ENCODE data around the gene CD3D. TPM values are rescaled to one million over a fixed set of nuclear protein-coding genes. Genes with fewer than 3 reads are reported as not detected.
"Not testable (repeated sequence)": the region's sequence is repeated elsewhere in the genome, so short reads cannot be mapped to it uniquely, and the experiment has no call there.

CD3D gene
- total RNA-seq, 1 donor from 2014 or later, result 3.8 TPM

- ATAC-seq (no peak), DNase-seq (ENCODE audit: low spot score) (no peak)
- intact Hi-C loops (cut with DNase I), result loop anchor here (5.0 kb wide), 1 partner anchor 41 kb away; no protein-coding TSS in a partner anchor
Measured at GRCh38 chr11:118310781-118311485, 31.6 kb downstream of the CD3D start.

- no peak for ATAC-seq
- no peak for DNase-seq (ENCODE audit: low spot score)
- intact Hi-C loops (cut with DNase I), result loop anchor here (5.0 kb wide), 1 partner anchor 42 kb away; no protein-coding TSS in a partner anchor
Measured at GRCh38 chr11:118310271-118310670, 32.2 kb downstream of the CD3D start.

- ATAC-seq; intact Hi-C loops (cut with DNase I); DNase-seq (ENCODE audit: low spot score): not testable (repeated sequence)
Measured at GRCh38 chr11:118308995-118309528, 33.4 kb downstream of the CD3D start.

DNA sequence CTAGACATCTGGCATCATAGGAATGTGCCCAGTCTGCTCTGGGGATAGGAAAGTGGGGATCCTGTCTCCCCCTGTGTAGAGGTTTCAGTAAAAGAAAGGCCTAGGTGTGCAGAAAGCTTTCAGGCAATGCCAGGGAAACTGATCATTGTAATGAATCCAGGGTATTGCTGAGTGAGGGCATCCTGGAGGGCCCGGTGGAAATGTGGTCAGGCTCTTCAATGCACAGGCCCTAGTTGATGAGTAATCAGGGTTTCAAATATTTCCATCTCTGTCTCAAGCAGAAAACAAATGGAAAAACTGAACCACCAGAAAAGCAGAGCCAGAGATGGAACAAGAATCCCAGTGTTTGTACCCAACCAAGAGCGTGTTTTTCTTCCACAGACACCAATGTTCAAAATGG, 35.9 kb downstream of the CD3D start:
- no peak for ATAC-seq
- DNase-seq (ENCODE audit: low spot score), result no peak
- intact Hi-C loops (cut with DNase I), result no loop called here

GRCh38 chr11:118305726-118306125, 36.8 kb downstream of the CD3D start:
- DNase-seq (ENCODE audit: low spot score), result no peak
- no peak for ATAC-seq
- intact Hi-C loops (cut with DNase I), result no loop called here

- intact Hi-C loops (cut with DNase I), result no loop called here
- no peak for DNase-seq (ENCODE audit: low spot score)
- ATAC-seq, result no peak
Measured at GRCh38 chr11:118304568-118305248, 37.8 kb downstream of the CD3D start, which contains the start of gene CD3E. CD3E (plus strand) TSS chr11:118304730; CDS start chr11:118304953, 223 bp downstream.

GRCh38 chr11:118304227-118304567, 38.3 kb downstream of the CD3D start:
- intact Hi-C loops (cut with DNase I), result no loop called here
- DNase-seq (ENCODE audit: low spot score), result no peak
- no peak for ATAC-seq

- ATAC-seq, result no peak
- no peak for DNase-seq (ENCODE audit: low spot score)
- intact Hi-C loops (cut with DNase I), result no loop called here
Measured at GRCh38 chr11:118301600-118302195, 40.8 kb downstream of the CD3D start.

DNA sequence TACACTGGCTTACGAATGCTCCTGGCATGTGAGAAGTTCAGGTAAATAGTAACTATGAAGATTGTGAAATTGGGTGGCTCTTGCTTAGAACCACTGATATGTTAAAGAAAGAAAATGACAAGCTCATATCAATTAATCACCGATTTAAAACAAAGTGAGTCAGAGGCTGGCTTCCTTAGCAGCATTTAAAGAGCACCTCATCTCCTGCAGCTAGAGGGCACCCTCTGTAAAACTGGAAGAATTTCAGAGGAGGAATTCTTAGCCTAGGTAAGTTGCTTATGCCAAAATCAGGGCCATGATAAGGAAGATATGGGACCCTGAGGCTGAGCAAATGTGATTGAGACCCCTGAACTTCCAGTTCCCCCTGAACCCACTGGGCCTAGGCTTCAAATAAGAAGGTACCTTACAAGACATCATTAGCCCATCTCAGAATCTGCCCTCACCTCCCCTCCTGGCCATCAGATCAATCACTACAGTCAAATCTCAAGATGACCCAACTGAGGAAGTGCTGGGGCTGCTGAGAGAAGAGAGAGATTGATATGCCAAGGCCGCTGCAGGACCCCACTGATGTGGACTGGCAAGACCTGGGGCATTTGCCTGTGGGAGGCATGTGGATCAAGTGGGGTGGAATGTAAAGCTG, 46.6 kb downstream of the CD3D start:
- ATAC-seq (no peak), DNase-seq (ENCODE audit: low spot score) (no peak)
- intact Hi-C loops (cut with DNase I), result no loop called here

GRCh38 chr11:118295199-118295598, 47.3 kb downstream of the CD3D start:
- intact Hi-C loops (cut with DNase I), result no loop called here
- ATAC-seq (no peak), DNase-seq (ENCODE audit: low spot score) (no peak)

- ATAC-seq (no peak), DNase-seq (ENCODE audit: low spot score) (no peak)
- intact Hi-C loops (cut with DNase I), result no loop called here
Measured at GRCh38 chr11:118294053-118294452, 48.5 kb downstream of the CD3D start.

GRCh38 chr11:118291477-118292135, 50.9 kb downstream of the CD3D start:
- DNase-seq (ENCODE audit: low spot score), result no peak
- intact Hi-C loops (cut with DNase I), result no loop called here
- no peak for ATAC-seq

DNA sequence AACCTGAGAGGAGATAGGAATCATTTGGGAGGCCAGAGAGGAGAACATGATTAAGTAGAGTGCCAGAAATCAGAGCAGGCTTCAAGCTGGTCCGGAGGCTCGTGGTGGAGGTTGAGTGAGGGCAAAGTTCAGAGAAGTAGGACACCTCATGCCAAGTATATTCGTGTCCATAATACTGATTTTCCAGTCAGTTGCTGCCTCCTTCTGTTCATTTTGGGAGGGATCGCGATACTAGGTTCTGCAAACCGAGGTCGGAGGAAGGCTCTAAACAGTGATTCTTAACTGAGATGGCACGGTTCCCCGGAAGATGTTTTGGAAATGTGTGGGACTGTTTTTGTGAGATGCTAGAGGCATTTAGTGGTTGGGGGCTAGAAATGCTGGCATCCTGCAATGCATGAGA, 51.6 kb downstream of the CD3D start:
- peak; percentile 24 for ATAC-seq
- no peak for DNase-seq (ENCODE audit: low spot score)
- intact Hi-C loops (cut with DNase I), result no loop called here

GRCh38 chr11:118289401-118289800, 53.1 kb downstream of the CD3D start:
- ATAC-seq (no peak), DNase-seq (ENCODE audit: low spot score) (no peak)
- intact Hi-C loops (cut with DNase I), result loop anchor here (10.0 kb wide), 2 partner anchors 55 to 85 kb away; partner anchors contain the start of genes CD3D and CD3G

Other genes starting within 250 kb of the CD3D start
- gene SCN4B, start 189.9 kb downstream of the CD3D start, total RNA-seq, result 2.9 TPM
- gene SCN2B, start 166.1 kb downstream of the CD3D start, total RNA-seq, result 2.7 TPM
- 20.8 TPM for gene JAML, start 117.7 kb downstream of the CD3D start, total RNA-seq
- gene MPZL3, start 90.3 kb downstream of the CD3D start, total RNA-seq, result 2.7 TPM
- 49.6 TPM for gene MPZL2, start 78.4 kb downstream of the CD3D start, total RNA-seq
- gene CD3E, start 38.0 kb downstream of the CD3D start, total RNA-seq, result 2.5 TPM
- gene CD3G, start 1.6 kb upstream of the CD3D start, total RNA-seq, result 1.2 TPM
- 40.8 TPM for gene UBE4A, start 16.9 kb upstream of the CD3D start, total RNA-seq
- gene ATP5MG, start 58.9 kb upstream of the CD3D start, total RNA-seq, result 117 TPM
- gene KMT2A, start 93.8 kb upstream of the CD3D start, total RNA-seq, result 132 TPM
- gene TTC36, start 184.8 kb upstream of the CD3D start, total RNA-seq, result 0.71 TPM
- 20.9 TPM for gene TMEM25, start 188.5 kb upstream of the CD3D start, total RNA-seq
- gene IFT46, start 223.2 kb upstream of the CD3D start, total RNA-seq, result 22.2 TPM
- 135 TPM for gene ARCN1, start 229.7 kb upstream of the CD3D start, total RNA-seq

All from sciatic nerve (tissue), 2 donors.